ENCODE results near the gene COG5.

DNA sequence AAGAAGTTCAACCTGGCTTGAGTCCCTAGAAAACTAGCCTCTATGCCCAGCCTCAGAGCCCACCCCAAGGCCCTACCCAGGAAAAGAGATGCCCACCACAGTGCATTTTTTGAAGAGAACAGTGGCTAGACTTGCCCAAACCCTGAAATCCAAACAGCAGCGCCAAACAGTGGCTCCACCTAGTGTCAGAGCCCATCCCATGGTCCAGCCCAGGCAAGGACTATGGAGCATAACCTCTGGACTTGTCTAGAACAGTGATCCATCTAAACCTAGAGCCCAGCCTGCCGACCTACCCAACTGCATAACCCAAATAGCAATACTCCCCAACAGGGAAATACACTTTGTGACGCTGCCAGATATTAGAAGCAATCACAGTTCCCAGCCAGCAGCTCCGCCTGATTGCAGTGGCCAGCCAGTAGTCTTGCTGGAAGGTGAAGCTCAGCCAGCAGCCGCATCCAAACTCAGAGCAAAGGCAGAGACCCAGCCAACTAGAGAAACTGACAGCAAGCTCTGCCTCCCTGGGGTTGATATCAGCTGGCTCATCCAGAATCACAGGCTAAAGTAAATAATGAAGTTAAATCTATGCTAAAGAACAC lies 350.4 kb downstream of the COG5 start:
- no peak for TF ChIP-seq RAD21 (CRISPR knock-in tag; conservative IDR thresholded peaks at IDR 0.05 in 1 of 2, IDR thresholded peaks at IDR 0.05 in 1 of 2)
- TF ChIP-seq KDM5B (IDR thresholded peaks at IDR 0.05; ENCODE audit: insufficient replicate concordance, low read depth, low read length) = no peak
- TF ChIP-seq SMARCB1 (IDR thresholded peaks at IDR 0.05; ENCODE audit: insufficient read length, low read depth) = no peak
- no peak for TF ChIP-seq SP1 (CRISPR knock-in tag; IDR thresholded peaks at IDR 0.05)
- no peak for TF ChIP-seq ZNF24 (IDR thresholded peaks at IDR 0.05)
- TF ChIP-seq, protein P1, sequence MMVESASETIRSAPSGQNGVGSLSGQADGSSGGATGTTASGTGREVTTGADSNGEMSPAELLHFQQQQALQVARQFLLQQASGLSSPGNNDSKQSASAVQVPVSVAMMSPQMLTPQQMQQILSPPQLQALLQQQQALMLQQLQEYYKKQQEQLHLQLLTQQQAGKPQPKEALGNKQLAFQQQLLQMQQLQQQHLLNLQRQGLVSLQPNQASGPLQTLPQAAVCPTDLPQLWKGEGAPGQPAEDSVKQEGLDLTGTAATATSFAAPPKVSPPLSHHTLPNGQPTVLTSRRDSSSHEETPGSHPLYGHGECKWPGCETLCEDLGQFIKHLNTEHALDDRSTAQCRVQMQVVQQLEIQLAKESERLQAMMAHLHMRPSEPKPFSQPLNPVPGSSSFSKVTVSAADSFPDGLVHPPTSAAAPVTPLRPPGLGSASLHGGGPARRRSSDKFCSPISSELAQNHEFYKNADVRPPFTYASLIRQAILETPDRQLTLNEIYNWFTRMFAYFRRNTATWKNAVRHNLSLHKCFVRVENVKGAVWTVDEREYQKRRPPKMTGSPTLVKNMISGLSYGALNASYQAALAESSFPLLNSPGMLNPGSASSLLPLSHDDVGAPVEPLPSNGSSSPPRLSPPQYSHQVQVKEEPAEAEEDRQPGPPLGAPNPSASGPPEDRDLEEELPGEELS (CRISPR knock-in tag; IDR thresholded peaks at IDR 0.05; ENCODE audit: borderline replicate concordance) = no peak
- TF ChIP-seq, protein P2, sequence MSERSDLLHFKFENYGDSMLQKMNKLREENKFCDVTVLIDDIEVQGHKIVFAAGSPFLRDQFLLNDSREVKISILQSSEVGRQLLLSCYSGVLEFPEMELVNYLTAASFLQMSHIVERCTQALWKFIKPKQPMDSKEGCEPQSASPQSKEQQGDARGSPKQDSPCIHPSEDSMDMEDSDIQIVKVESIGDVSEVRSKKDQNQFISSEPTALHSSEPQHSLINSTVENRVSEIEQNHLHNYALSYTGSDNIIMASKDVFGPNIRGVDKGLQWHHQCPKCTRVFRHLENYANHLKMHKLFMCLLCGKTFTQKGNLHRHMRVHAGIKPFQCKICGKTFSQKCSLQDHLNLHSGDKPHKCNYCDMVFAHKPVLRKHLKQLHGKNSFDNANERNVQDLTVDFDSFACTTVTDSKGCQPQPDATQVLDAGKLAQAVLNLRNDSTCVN (CRISPR knock-in tag; IDR thresholded peaks at IDR 0.05) = no peak
- TF ChIP-seq, protein P3, sequence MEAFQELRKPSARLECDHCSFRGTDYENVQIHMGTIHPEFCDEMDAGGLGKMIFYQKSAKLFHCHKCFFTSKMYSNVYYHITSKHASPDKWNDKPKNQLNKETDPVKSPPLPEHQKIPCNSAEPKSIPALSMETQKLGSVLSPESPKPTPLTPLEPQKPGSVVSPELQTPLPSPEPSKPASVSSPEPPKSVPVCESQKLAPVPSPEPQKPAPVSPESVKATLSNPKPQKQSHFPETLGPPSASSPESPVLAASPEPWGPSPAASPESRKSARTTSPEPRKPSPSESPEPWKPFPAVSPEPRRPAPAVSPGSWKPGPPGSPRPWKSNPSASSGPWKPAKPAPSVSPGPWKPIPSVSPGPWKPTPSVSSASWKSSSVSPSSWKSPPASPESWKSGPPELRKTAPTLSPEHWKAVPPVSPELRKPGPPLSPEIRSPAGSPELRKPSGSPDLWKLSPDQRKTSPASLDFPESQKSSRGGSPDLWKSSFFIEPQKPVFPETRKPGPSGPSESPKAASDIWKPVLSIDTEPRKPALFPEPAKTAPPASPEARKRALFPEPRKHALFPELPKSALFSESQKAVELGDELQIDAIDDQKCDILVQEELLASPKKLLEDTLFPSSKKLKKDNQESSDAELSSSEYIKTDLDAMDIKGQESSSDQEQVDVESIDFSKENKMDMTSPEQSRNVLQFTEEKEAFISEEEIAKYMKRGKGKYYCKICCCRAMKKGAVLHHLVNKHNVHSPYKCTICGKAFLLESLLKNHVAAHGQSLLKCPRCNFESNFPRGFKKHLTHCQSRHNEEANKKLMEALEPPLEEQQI (IDR thresholded peaks at IDR 0.05) = no peak
- no peak for TF ChIP-seq JUND (IDR thresholded peaks at IDR 0.05; ENCODE audit: borderline replicate concordance, low read depth, low read length)
- TF ChIP-seq JUND (tag; IDR thresholded peaks at IDR 0.05; ENCODE audit: borderline replicate concordance, low read depth, low read length) = no peak
